ENCODE data around the gene RAB20.

Gene RAB20

DNA sequence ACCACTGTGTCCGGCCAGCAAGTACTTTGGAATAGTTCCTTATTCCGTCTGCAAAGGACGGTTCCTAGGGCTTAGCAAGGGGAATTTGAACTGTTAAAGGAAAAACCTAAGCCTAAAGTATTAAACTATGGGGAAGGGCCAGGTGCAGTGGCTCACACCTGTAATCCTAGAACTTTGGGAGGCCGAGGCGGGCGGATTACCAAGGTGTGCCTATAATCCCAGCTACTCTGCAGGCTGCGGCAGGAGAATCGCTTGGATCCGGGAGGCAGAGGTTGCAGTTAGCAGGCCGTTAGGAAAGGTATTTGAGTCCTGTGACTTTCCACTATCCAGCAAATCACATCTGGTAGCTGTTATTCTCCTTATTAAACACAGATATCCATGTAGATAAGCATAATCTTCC lies 9.4 kb upstream of the RAB20 start:
- TF ChIP-seq TAF1 (IDR thresholded peaks at IDR 0.05; ENCODE audit: borderline replicate concordance, insufficient read depth, low read length) (no peak), FOXP2 (optimal IDR thresholded peaks at IDR 0.05; ENCODE audit: borderline replicate concordance, extremely low read depth, extremely low read length, insufficient read depth) (no peak), SIN3A (IDR thresholded peaks at IDR 0.05; ENCODE audit: borderline replicate concordance, insufficient read depth, low read length) (no peak), POLR2AphosphoS5 (IDR thresholded peaks at IDR 0.05; ENCODE audit: low read depth, low read length) (no peak), REST (IDR thresholded peaks at IDR 0.05; ENCODE audit: insufficient read depth in 1 of 2, low read depth in 2 of 2, low read length in 2 of 2) (no peak)

GRCh38 chr13:110568612-110569011 lies 7.1 kb upstream of the RAB20 start:
- no peak for TF ChIP-seq POLR2AphosphoS5 (IDR thresholded peaks at IDR 0.05; ENCODE audit: low read depth, low read length)
- no peak for TF ChIP-seq FOXP2 (optimal IDR thresholded peaks at IDR 0.05; ENCODE audit: borderline replicate concordance, extremely low read depth, extremely low read length, insufficient read depth)
- no peak for TF ChIP-seq TAF1 (IDR thresholded peaks at IDR 0.05; ENCODE audit: borderline replicate concordance, insufficient read depth, low read length)
- TF ChIP-seq SIN3A (IDR thresholded peaks at IDR 0.05; ENCODE audit: borderline replicate concordance, insufficient read depth, low read length): no peak
- no peak for TF ChIP-seq REST (IDR thresholded peaks at IDR 0.05; ENCODE audit: insufficient read depth in 1 of 2, low read depth in 2 of 2, low read length in 2 of 2)

DNA sequence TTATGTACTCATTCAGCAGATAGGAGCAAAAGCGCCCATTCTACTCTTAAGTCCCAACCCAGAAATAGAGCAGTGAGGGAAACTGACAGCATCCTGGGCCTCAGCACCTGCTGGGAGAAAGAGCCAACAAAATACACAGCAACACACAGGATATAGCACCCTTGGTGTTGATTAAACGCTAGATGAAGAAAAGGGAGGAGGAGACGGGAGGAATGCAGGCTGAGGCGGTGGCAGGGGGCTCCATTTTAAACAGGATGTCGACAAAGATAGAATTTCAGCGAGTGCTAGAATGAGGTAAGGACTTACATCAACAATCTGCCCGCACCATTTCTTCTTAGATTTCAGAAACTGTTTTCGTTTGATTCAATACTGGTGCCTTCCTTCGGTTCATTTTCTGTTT lies 4.6 kb upstream of the RAB20 start:
- no peak for TF ChIP-seq FOXP2 (optimal IDR thresholded peaks at IDR 0.05; ENCODE audit: borderline replicate concordance, extremely low read depth, extremely low read length, insufficient read depth)
- TF ChIP-seq POLR2AphosphoS5 (IDR thresholded peaks at IDR 0.05; ENCODE audit: low read depth, low read length): no peak
- TF ChIP-seq TAF1 (IDR thresholded peaks at IDR 0.05; ENCODE audit: borderline replicate concordance, insufficient read depth, low read length): no peak
- no peak for TF ChIP-seq SIN3A (IDR thresholded peaks at IDR 0.05; ENCODE audit: borderline replicate concordance, insufficient read depth, low read length)
- TF ChIP-seq REST (IDR thresholded peaks at IDR 0.05; ENCODE audit: insufficient read depth in 1 of 2, low read depth in 2 of 2, low read length in 2 of 2): no peak

DNA sequence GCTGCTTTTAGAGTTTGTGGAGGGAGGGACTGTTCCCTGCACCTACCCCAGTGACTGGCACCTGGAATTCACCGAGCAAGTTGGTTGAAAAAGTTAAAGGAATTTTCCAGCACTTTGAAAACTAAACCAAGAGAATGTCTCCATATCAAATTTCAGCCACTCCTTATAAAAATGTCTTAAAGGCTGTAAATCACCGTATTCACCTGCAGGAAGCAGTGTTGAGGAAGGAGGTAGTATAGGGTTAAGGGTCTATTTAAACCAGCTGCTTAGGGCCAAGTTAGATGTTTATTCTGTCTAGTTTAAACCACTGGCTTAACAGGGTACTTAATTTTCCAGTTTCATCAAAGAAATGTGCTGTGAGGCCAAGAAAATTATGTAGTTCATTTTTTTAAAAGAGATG lies 3.8 kb upstream of the RAB20 start:
- no peak for TF ChIP-seq POLR2AphosphoS5 (IDR thresholded peaks at IDR 0.05; ENCODE audit: low read depth, low read length)
- TF ChIP-seq TAF1 (IDR thresholded peaks at IDR 0.05; ENCODE audit: borderline replicate concordance, insufficient read depth, low read length): no peak
- no peak for TF ChIP-seq FOXP2 (optimal IDR thresholded peaks at IDR 0.05; ENCODE audit: borderline replicate concordance, extremely low read depth, extremely low read length, insufficient read depth)
- TF ChIP-seq SIN3A (IDR thresholded peaks at IDR 0.05; ENCODE audit: borderline replicate concordance, insufficient read depth, low read length): no peak
- no peak for TF ChIP-seq REST (IDR thresholded peaks at IDR 0.05; ENCODE audit: insufficient read depth in 1 of 2, low read depth in 2 of 2, low read length in 2 of 2)

DNA sequence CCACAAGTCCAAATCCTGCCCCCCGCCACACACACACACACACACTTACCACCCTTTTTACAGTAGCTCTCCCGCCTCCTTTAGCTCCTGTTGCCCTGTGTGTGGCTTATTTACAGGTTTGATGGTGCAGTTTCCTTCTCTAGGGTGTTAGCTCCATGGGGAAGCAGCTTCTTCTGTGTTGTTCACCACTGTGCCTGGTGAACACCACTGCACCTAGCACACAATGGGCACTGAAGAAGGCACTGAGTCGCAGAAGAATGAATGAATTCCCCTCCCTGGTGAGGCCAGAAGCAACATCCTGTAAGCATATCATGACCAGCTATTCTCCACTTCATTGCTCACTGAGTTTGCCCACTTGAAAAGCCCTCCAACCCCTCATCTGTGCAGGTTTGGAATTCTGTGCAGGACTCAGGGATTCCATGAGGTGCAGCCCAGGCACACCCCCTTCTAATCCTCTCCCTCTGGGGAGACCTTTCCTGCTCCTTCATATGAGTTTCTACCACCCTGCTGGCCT lies 3.0 kb upstream of the RAB20 start:
- no peak for TF ChIP-seq SIN3A (IDR thresholded peaks at IDR 0.05; ENCODE audit: borderline replicate concordance, insufficient read depth, low read length)
- TF ChIP-seq FOXP2 (optimal IDR thresholded peaks at IDR 0.05; ENCODE audit: borderline replicate concordance, extremely low read depth, extremely low read length, insufficient read depth): no peak
- no peak for TF ChIP-seq POLR2AphosphoS5 (IDR thresholded peaks at IDR 0.05; ENCODE audit: low read depth, low read length)
- TF ChIP-seq REST (IDR thresholded peaks at IDR 0.05; ENCODE audit: insufficient read depth in 1 of 2, low read depth in 2 of 2, low read length in 2 of 2): no peak
- no peak for TF ChIP-seq TAF1 (IDR thresholded peaks at IDR 0.05; ENCODE audit: borderline replicate concordance, insufficient read depth, low read length)

Measured in PFSK-1 (cell line).